Measurements from ENCODE around the gene DNHD1.
A peak's percentile ranks its signal among the peaks of the same experiment; 100 is the strongest.

DNHD1 gene

DNA sequence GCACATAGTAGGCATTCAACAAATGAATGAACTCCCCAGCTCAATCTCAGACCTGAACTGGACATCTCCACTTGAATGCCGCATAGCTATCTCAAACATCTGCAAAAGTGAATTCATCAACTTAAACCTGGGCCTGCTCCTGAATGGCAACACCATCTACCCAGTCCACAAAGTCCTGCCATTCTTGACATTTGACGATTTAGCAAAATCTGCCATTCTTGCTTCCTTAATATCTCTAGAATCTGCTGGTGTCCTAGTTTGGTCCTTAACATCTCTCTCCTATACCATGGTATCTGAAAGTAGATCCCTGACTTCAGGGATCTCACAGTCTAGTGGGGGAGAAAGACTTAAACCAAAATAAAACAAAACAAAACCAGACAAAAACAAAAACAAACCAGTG lies 43.9 kb upstream of the DNHD1 start:
- no peak for TF ChIP-seq ZBTB7A (IDR thresholded peaks at IDR 0.05; ENCODE audit: low read depth)
- TF ChIP-seq, protein P1, sequence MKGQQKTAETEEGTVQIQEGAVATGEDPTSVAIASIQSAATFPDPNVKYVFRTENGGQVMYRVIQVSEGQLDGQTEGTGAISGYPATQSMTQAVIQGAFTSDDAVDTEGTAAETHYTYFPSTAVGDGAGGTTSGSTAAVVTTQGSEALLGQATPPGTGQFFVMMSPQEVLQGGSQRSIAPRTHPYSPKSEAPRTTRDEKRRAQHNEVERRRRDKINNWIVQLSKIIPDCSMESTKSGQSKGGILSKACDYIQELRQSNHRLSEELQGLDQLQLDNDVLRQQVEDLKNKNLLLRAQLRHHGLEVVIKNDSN (IDR thresholded peaks at IDR 0.05), result no peak
- no peak for TF ChIP-seq EGR1 (IDR thresholded peaks at IDR 0.05)
- no peak for TF ChIP-seq EP300 (IDR thresholded peaks at IDR 0.05; ENCODE audit: borderline replicate concordance)

DNA sequence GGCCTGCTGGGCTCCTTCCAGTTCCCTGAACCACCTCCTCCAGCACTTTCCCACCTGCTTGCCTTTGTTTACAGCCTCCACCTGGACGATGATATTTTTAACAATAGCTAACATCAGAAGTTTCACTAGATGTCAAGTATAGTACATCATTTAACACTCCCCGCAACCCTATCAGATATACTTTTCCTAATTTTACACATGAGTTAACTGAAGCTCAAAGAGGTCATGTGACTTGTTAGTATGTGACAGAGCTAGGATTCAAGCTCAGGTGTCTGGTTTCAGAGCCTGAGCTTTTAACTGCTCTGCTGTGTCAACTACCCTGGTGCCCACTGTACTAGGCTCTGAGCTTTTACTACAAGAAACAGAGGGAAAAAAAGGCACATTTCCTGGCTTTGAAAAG lies 42.0 kb upstream of the DNHD1 start:
- no peak for TF ChIP-seq RAD21 (IDR thresholded peaks at IDR 0.05; ENCODE audit: low read depth)
- TF ChIP-seq, protein P2, sequence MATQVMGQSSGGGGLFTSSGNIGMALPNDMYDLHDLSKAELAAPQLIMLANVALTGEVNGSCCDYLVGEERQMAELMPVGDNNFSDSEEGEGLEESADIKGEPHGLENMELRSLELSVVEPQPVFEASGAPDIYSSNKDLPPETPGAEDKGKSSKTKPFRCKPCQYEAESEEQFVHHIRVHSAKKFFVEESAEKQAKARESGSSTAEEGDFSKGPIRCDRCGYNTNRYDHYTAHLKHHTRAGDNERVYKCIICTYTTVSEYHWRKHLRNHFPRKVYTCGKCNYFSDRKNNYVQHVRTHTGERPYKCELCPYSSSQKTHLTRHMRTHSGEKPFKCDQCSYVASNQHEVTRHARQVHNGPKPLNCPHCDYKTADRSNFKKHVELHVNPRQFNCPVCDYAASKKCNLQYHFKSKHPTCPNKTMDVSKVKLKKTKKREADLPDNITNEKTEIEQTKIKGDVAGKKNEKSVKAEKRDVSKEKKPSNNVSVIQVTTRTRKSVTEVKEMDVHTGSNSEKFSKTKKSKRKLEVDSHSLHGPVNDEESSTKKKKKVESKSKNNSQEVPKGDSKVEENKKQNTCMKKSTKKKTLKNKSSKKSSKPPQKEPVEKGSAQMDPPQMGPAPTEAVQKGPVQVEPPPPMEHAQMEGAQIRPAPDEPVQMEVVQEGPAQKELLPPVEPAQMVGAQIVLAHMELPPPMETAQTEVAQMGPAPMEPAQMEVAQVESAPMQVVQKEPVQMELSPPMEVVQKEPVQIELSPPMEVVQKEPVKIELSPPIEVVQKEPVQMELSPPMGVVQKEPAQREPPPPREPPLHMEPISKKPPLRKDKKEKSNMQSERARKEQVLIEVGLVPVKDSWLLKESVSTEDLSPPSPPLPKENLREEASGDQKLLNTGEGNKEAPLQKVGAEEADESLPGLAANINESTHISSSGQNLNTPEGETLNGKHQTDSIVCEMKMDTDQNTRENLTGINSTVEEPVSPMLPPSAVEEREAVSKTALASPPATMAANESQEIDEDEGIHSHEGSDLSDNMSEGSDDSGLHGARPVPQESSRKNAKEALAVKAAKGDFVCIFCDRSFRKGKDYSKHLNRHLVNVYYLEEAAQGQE (IDR thresholded peaks at IDR 0.05; ENCODE audit: low read depth), result no peak
- TF ChIP-seq, protein P1 (IDR thresholded peaks at IDR 0.05), result peak; percentile 36; the same call in 1 of the 2 replicates
- TF ChIP-seq, protein P3, sequence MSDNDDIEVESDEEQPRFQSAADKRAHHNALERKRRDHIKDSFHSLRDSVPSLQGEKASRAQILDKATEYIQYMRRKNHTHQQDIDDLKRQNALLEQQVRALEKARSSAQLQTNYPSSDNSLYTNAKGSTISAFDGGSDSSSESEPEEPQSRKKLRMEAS (IDR thresholded peaks at IDR 0.05), result no peak
- no peak for TF ChIP-seq ZBTB7A (IDR thresholded peaks at IDR 0.05; ENCODE audit: low read depth)
- TF ChIP-seq TAF1 (IDR thresholded peaks at IDR 0.05; ENCODE audit: low read depth), result no peak

DNA sequence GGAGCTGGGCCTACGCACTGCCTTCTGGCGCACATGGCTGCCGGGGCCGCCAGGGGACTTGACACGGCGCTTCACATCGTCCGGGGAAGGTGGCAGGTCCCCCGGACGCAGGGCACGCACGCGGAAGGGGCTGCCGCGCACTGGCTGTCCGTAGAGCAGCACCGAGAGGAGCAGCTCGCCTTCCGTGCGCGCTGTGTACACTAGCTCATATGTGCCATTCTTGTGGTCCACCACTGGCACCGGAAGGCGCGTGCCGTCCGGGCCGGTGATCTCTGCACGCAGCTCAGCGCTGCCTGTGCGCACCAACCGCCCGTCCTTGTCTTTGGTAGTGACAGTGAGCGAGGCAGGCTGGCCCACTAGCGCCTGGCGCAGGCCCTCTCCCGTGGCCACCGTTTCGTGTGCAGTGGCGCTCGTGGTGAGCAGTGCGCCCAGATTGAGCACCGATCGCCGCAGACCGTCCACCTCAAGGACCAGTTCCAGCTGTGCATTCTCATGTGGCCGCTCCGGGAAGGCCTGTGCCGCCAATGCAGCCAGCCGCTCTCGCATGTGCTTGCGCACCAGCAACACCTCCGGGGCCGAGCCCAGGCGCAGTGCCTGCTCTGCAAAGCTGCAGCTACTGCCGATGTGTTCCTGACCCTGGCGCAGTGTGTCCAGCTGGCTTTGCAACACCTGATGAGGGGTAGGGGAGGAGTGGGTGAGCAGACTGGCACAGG lies 40.6 kb upstream of the DNHD1 start:
- TF ChIP-seq RAD21 (IDR thresholded peaks at IDR 0.05; ENCODE audit: low read depth) (no peak), NFIC (IDR thresholded peaks at IDR 0.05) (no peak), TEAD4 (IDR thresholded peaks at IDR 0.05) (no peak), TAF1 (IDR thresholded peaks at IDR 0.05; ENCODE audit: low read depth) (no peak), CREB1 (IDR thresholded peaks at IDR 0.05; ENCODE audit: low read depth) (no peak), TCF12 (IDR thresholded peaks at IDR 0.05; ENCODE audit: low read depth) (no peak), EP300 (IDR thresholded peaks at IDR 0.05; ENCODE audit: borderline replicate concordance) (no peak)
- TF ChIP-seq, protein P3 (IDR thresholded peaks at IDR 0.05), result no peak
- TF ChIP-seq, protein P2 (IDR thresholded peaks at IDR 0.05; ENCODE audit: low read depth), result no peak
- TF ChIP-seq, protein P1 (IDR thresholded peaks at IDR 0.05), result no peak

DNA sequence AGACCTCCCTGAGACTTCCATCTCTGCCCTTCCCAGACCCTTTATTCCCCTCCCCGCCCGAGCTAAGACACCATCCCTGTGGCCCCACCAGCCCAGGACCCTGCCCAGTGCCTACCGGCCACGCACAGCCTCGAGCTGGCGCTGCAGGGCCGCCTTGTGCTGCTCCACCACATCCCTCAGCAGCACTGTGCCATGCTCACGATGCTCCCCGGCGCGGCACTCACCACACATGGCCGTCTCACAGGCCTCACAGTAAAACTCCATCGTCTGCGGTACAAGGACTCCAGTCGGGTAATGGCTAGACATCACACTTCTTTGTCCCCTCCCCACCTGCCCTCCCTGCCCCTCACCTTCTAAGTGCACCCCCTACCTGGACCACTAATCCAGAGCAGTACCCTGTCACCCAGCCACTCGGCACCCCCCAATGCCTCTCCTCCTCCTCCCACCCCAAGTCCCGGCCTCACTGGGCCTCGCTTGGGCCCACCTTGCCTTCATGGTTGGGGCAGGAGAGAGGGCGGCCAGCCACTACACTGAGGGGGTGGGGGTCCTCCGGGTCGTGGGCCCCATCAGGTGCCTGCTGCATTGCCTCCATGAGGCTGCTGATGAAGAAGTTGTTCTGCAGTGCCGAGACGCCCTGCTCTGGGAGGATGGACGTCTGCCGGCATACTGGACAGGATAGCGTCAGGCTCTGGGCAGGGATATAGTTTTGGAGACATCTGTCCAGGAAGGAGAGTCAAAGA lies 39.3 kb upstream of the DNHD1 start:
- no peak for TF ChIP-seq RAD21 (IDR thresholded peaks at IDR 0.05; ENCODE audit: low read depth)
- TF ChIP-seq ZBTB7A (IDR thresholded peaks at IDR 0.05; ENCODE audit: low read depth), result no peak
- TF ChIP-seq, protein P3 (IDR thresholded peaks at IDR 0.05), result no peak
- TF ChIP-seq TCF12 (IDR thresholded peaks at IDR 0.05; ENCODE audit: low read depth), result no peak
- TF ChIP-seq, protein P2 (IDR thresholded peaks at IDR 0.05; ENCODE audit: low read depth), result no peak
- no peak for TF ChIP-seq CREB1 (IDR thresholded peaks at IDR 0.05; ENCODE audit: low read depth)
- no peak for TF ChIP-seq EGR1 (IDR thresholded peaks at IDR 0.05)
- TF ChIP-seq YY1 (IDR thresholded peaks at IDR 0.05; ENCODE audit: low read depth), result no peak
- TF ChIP-seq NFIC (IDR thresholded peaks at IDR 0.05), result no peak
- TF ChIP-seq FOXM1 (IDR thresholded peaks at IDR 0.05; ENCODE audit: borderline replicate concordance, low read depth), result no peak
- TF ChIP-seq CEBPB (IDR thresholded peaks at IDR 0.05), result no peak
- TF ChIP-seq EP300 (IDR thresholded peaks at IDR 0.05; ENCODE audit: borderline replicate concordance), result no peak
- TF ChIP-seq TAF1 (IDR thresholded peaks at IDR 0.05; ENCODE audit: low read depth), result no peak
- TF ChIP-seq, protein P1 (IDR thresholded peaks at IDR 0.05), result no peak
- TF ChIP-seq TEAD4 (IDR thresholded peaks at IDR 0.05), result no peak

Data from Ishikawa (cell line).